Right atrium auricular region (tissue), 2 donors: ENCODE measurements around the gene ZBTB37. TPM values are rescaled to one million over a fixed set of nuclear protein-coding genes. Genes with fewer than 3 reads are reported as not detected.

Experiments used
- DNase-seq: peaks from one replicate; pipeline ENCODE4 v3.0.0-alpha.2; 2019; ENCODE audit warnings: low spot score
- H3K27ac ChIP-seq, 2 donors: fragments of 200-600 bp; sonication (generic); 1 replicate in 1 of 2; 2 replicates in 1 of 2; pipeline ENCODE4 v1.5.1; 2016 to 2019
- H3K27me3 ChIP-seq, 2 donors: fragments of 200-600 bp; sonication (generic); one replicate each; pipeline versions ENCODE4 v1.5.1 to v1.6.0; 2017 to 2019
- H3K36me3 ChIP-seq: fragments of 200-600 bp; sonication (generic); one replicate; pipeline ENCODE4 v1.5.1; 2016
- H3K4me1 ChIP-seq, 2 donors: fragments of 200-600 bp; sonication (generic); one replicate each; pipeline versions ENCODE4 v1.5.1 to v1.6.0; 2017 to 2019
- H3K4me3 ChIP-seq, 2 donors: fragments of 200-600 bp; sonication (generic); 1 replicate in 1 of 2; 2 replicates in 1 of 2; pipeline ENCODE4 v1.5.1; 2017 to 2019; ENCODE audit warnings: mild to moderate bottlenecking in 1 of 2, moderate library complexity in 1 of 2
- H3K9me3 ChIP-seq, 2 donors: fragments of 200-600 bp; sonication (generic); one replicate each; pipeline ENCODE4 v1.5.1; 2019
- CTCF ChIP-seq, 2 donors: fragments of 200-600 bp; sonication (generic); IDR thresholded peaks; one replicate each; pipeline ENCODE4 v1.5.1; 2019; ENCODE audit warnings: antibody characterized with exemption in 2 of 2
- total RNA-seq, 2 donors: library from RNA; depleted of rRNA; stranded (reverse); fragments of >200 nt; gene quantifications; one replicate each; pipeline ENCODE4 v1.1.0, GENCODE V29; 2016

ZBTB37 gene
- total RNA-seq, 2 donors from 2014 or later, result 5.8 to 8.8 TPM

DNA sequence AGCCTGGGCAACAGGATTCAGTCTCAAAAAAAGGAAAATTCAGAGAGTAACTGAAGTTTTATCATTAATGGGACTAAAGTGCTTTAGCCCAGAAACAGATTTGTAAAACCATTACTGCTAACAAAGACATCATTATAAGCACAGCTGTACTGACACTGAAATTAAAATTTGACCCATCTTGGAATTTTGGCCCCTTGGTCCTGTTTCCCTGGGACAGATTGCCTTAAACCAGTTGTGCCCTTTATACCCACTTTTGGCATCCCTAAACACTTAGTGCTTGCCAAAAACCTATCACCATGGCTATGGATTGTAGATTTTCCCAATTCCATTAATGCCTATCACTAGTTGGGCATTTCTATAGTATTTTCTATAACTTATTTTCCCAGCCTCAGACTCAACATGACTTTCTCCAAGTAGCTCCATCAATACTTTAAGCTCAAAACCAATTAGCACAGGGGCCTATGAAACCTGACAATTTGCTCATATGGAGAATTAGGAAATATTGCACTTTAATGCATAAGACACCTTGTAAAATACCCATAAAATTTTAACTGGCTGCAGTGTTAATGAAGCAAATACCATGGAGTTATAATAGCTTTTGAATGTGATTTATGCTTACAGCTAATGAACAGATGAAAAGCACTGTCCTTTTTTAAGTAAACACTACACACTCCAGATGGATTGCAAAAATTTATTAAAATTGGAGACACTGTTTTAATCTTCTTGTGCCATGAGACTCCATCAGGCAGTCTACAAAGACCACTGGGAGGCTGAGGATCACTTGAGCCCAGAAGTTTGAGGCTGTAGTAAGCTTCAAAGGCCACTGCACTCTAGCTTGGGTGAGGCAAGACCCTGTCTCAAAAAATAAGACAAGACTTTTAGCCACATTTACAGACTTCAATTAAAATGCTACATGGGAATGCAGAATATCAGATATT is 4.7 kb upstream of the ZBTB37 start:
- Histone ChIP-seq H3K36me3 (peaks cover 54% of the 10 kb centered on the region), H3K4me1 (peaks cover 0 to 37% of the 10 kb centered on the region in 2 donors), H3K27me3 (no peaks in the 10 kb centered on the region), H3K27ac (no peak overlapping the region), H3K9me3 (no peaks in the 10 kb centered on the region), H3K4me3 (no peak overlapping the region)
- TF ChIP-seq CTCF (IDR thresholded peaks at IDR 0.05), result no peak
- DNase-seq, result no peak

- no peak overlapping the region for H3K4me3 ChIP-seq
- H3K27ac ChIP-seq, result no peak overlapping the region
- no peak for DNase-seq
- H3K9me3 ChIP-seq, result no peaks in the 10 kb centered on the region
- H3K36me3 ChIP-seq, result peaks cover 48% of the 10 kb centered on the region
- peaks cover 0 to 42% of the 10 kb centered on the region in 2 donors for H3K4me1 ChIP-seq
- no peaks in the 10 kb centered on the region for H3K27me3 ChIP-seq
- TF ChIP-seq CTCF (IDR thresholded peaks at IDR 0.05), result no peak
Measured at GRCh38 chr1:173864179-173864867, 3.9 kb upstream of the ZBTB37 start.

DNA sequence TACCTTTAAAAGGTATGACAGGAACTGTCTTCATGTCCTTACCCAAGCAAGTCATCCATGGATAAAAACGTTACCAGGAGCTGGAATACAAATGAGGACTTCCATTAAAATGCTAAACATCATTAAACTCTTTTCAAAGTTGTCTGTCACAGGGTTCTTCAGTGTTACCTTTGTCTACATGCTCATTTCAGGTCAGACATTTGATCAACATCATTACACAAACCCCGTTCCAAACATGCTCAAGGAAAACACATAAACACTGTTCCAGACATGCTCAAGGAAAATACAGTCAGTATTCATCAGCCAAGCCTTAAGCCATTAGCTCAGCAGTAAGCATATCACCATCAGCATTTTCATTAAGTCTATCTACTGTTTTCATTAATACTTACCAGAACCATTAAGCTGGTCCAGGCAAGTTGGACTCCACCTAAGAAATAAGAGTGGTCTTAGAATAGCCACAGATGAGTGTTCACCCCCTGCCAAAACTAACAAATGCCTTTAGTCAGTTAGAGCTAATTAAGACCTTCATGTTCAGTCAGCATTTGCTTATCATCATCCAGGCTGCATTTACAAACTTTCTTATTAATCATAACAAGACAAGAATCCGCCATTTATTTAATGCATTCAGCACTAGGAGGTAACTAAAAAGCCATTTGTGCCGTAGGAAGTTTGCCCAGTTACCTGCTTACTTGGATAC is 2.6 kb upstream of the ZBTB37 start:
- Histone ChIP-seq H3K36me3 (peaks cover 48% of the 10 kb centered on the region), H3K4me3 (no peak overlapping the region), H3K27ac (no peak overlapping the region), H3K4me1 (peaks cover 0 to 55% of the 10 kb centered on the region in 2 donors), H3K27me3 (no peaks in the 10 kb centered on the region), H3K9me3 (no peaks in the 10 kb centered on the region)
- DNase-seq, result no peak
- TF ChIP-seq CTCF (IDR thresholded peaks at IDR 0.05), result no peak

GRCh38 chr1:173866413-173867115 is 1.6 kb upstream of the ZBTB37 start:
- Histone ChIP-seq H3K4me1 (peaks cover 0 to 62% of the 10 kb centered on the region in 2 donors), H3K36me3 (peaks cover 48% of the 10 kb centered on the region)

More at GRCh38 chr1:173866413-173867115, 1.6 kb upstream of the ZBTB37 start:
- TF ChIP-seq CTCF (IDR thresholded peaks at IDR 0.05), result no peak
- no peaks in the 10 kb centered on the region for H3K27me3 ChIP-seq
- H3K27ac ChIP-seq, result peak overlapping the region; percentile 95 to 98
- DNase-seq, result no peak
- H3K4me3 ChIP-seq, result peak overlapping the region; percentile 67 to 93
- no peaks in the 10 kb centered on the region for H3K9me3 ChIP-seq
